Duodenal mucosa (tissue), 2 donors: Measurements from ENCODE around the gene DLK2.

ENCODE experiments used
- H3K27ac ChIP-seq: one replicate; pipeline ENCODE4 v1.7.0; 2013; ENCODE audit warnings: low read depth, low read length
- H3K27me3 ChIP-seq, 2 donors: one replicate each; pipeline ENCODE4 v1.7.0; 2013; ENCODE audit warnings: low read length in 2 of 2, control low read depth in 1 of 2; ENCODE audit not compliant: insufficient read depth in 2 of 2, control insufficient read depth in 1 of 2
- H3K36me3 ChIP-seq, 2 donors: one replicate each; pipeline ENCODE4 v1.7.0; 2013; ENCODE audit warnings: low read length in 2 of 2, control low read depth in 1 of 2; ENCODE audit not compliant: insufficient read depth in 2 of 2, control insufficient read depth in 1 of 2
- H3K4me1 ChIP-seq, 2 donors: one replicate each; pipeline ENCODE4 v1.7.0; 2013; ENCODE audit warnings: low read length in 2 of 2, control low read depth in 1 of 2; ENCODE audit not compliant: insufficient read depth in 2 of 2, control insufficient read depth in 1 of 2
- H3K4me3 ChIP-seq, 2 donors: one replicate each; pipeline ENCODE4 v1.7.0; 2013; ENCODE audit warnings: low read length in 2 of 2, low read depth in 1 of 2
- H3K9ac ChIP-seq, 2 donors: one replicate each; pipeline ENCODE4 v1.7.0; 2013; ENCODE audit warnings: low read length in 2 of 2, low read depth in 1 of 2
- H3K9me3 ChIP-seq, 2 donors: one replicate each; pipeline ENCODE4 v1.7.0; 2013; ENCODE audit warnings: low read length in 2 of 2, control low read depth in 1 of 2; ENCODE audit not compliant: control insufficient read depth in 1 of 2

Gene DLK2

DNA sequence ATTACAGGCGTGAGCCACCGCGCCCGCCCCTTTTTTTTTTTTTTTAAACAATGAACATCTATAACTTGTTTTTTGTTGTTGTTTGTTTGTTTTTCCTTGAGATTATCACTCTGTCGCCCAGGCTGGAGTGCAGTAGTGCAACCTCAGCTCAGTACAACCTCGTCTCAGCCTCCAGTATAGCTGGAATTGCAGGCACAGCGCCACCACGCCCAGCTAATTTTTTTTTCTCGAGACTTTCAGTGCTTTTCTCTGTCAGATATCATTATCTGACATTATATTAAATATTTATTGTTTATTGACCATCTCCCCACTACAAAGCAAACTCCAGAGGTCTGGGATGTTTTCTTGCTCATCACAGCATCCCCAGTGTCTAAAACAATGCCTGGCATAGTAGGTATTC is 2.3 kb upstream of the DLK2 start:
- Histone ChIP-seq H3K4me1 (peaks cover 4 to 6% of the 10 kb centered on the region in 2 donors), H3K9ac (no peak overlapping the region), H3K27me3 (peaks cover 15 to 20% of the 10 kb centered on the region in 2 donors), H3K9me3 (no peaks in the 10 kb centered on the region), H3K27ac (no peak overlapping the region), H3K4me3 (no peak overlapping the region), H3K36me3 (peaks cover 0 to 5% of the 10 kb centered on the region in 2 donors)

GRCh38 chr6:43454696-43455530 is 435 bp downstream of the DLK2 start:
- peak overlapping the region; percentile 62 to 69 for H3K4me3 ChIP-seq
- H3K27me3 ChIP-seq, result peaks cover 7 to 14% of the 10 kb centered on the region in 2 donors
- H3K9me3 ChIP-seq, result no peaks in the 10 kb centered on the region
- no peak overlapping the region for H3K27ac ChIP-seq
- H3K36me3 ChIP-seq, result peaks cover 14 to 27% of the 10 kb centered on the region in 2 donors
- H3K9ac ChIP-seq, result no peak overlapping the region
- H3K4me1 ChIP-seq, result peaks cover 4 to 6% of the 10 kb centered on the region in 2 donors

DNA sequence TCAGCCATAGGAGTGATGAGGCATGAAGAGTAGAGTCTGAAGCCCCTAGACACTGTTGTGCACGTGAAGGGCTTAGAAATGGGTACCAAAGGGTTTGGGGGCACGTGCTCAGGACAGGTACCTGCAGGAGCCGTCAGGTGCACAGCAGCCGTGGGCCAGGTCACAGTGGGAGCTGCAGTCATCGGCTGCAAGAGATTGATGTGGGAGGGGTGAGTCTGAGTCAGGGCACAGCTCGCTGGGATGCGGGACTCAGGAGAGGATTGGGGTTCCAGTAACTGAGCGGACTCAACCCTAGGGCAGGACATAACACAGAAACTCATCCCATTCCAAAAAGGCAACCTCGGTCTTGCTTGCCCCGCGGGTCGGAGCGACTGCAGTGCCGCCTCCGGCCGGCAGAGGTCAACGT is 1.1 kb downstream of the DLK2 start:
- Histone ChIP-seq H3K27me3 (peaks cover 7 to 14% of the 10 kb centered on the region in 2 donors), H3K4me3 (peak overlapping the region; percentile 62 to 69), H3K36me3 (peaks cover 15 to 33% of the 10 kb centered on the region in 2 donors), H3K27ac (no peak overlapping the region), H3K9ac (no peak overlapping the region), H3K4me1 (peaks cover 4 to 6% of the 10 kb centered on the region in 2 donors), H3K9me3 (no peaks in the 10 kb centered on the region)

DNA sequence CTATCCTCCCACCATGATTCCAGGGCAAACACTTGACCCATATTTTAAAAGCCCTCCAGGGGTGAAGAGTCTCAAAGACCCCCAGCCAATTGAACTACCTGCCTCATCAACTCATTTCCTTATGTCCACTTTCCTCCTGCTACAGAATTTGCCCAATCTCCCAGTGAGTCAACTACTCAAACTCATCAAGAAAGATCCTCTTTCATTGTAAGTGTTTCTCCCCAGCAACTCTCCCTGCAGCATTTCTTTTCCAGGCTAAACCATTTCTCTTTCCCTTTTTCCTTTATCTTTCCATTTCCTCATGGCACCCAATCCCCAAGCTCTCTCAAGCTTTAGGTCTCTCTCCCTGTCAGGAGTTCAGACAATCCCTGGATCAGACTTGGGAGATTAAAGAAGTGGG is 1.5 kb downstream of the DLK2 start:
- no peak overlapping the region for H3K9ac ChIP-seq
- no peak overlapping the region for H3K4me3 ChIP-seq
- peaks cover 7 to 14% of the 10 kb centered on the region in 2 donors for H3K27me3 ChIP-seq
- H3K36me3 ChIP-seq, result peaks cover 15 to 38% of the 10 kb centered on the region in 2 donors
- H3K4me1 ChIP-seq, result peaks cover 4 to 6% of the 10 kb centered on the region in 2 donors
- no peaks in the 10 kb centered on the region for H3K9me3 ChIP-seq
- H3K27ac ChIP-seq, result no peak overlapping the region

- no peak overlapping the region for H3K27ac ChIP-seq
Measured at GRCh38 chr6:43452896-43453295, 2.5 kb downstream of the DLK2 start.

DNA sequence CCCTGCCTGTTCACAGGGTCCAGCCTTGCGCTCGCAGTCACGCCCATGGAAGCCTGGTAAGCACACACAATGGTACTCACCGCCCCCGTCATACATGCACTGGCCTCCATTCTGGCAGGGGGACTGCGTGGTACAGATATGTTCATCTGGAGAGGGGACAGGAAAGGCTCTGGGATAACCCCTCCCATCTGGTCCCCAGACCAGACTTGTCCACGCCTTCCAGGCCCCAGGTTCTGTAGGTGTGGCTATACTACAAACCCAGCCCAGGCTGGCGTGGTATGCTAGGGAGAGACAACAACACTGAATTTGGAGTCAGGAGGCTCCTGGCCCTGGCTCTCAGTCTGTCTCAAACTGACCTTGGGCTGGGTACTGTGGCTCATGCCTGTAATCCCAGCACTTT is 3.4 kb downstream of the DLK2 start:
- Histone ChIP-seq H3K4me1 (peaks cover 4 to 6% of the 10 kb centered on the region in 2 donors), H3K9ac (no peak overlapping the region), H3K4me3 (no peak overlapping the region), H3K27ac (no peak overlapping the region), H3K36me3 (peaks cover 24 to 57% of the 10 kb centered on the region in 2 donors), H3K27me3 (peaks cover 7 to 14% of the 10 kb centered on the region in 2 donors), H3K9me3 (no peaks in the 10 kb centered on the region)

More at GRCh38 chr6:43452896-43453295, 2.5 kb downstream of the DLK2 start:
- H3K4me3 ChIP-seq, result no peak overlapping the region
- peaks cover 20 to 47% of the 10 kb centered on the region in 2 donors for H3K36me3 ChIP-seq
- H3K9ac ChIP-seq, result no peak overlapping the region
- H3K9me3 ChIP-seq, result no peaks in the 10 kb centered on the region
- H3K4me1 ChIP-seq, result peaks cover 4 to 6% of the 10 kb centered on the region in 2 donors
- H3K27me3 ChIP-seq, result peaks cover 7 to 14% of the 10 kb centered on the region in 2 donors

GRCh38 chr6:43451348-43451747 is 4.0 kb downstream of the DLK2 start:
- Histone ChIP-seq H3K9me3 (no peaks in the 10 kb centered on the region), H3K9ac (no peak overlapping the region), H3K4me1 (peaks cover 4 to 6% of the 10 kb centered on the region in 2 donors), H3K27ac (no peak overlapping the region), H3K27me3 (peaks cover 3 to 8% of the 10 kb centered on the region in 2 donors), H3K36me3 (peaks cover 24 to 59% of the 10 kb centered on the region in 2 donors), H3K4me3 (no peak overlapping the region)

- Histone ChIP-seq H3K27ac (no peak overlapping the region), H3K4me1 (peaks cover 1 to 4% of the 10 kb centered on the region in 2 donors), H3K27me3 (peaks cover 0 to 2% of the 10 kb centered on the region in 2 donors), H3K9ac (no peak overlapping the region), H3K4me3 (no peak overlapping the region), H3K9me3 (no peaks in the 10 kb centered on the region), H3K36me3 (peaks cover 24 to 66% of the 10 kb centered on the region in 2 donors)
Measured at GRCh38 chr6:43450699-43451131, 4.6 kb downstream of the DLK2 start.

GRCh38 chr6:43448916-43449315 is 6.4 kb downstream of the DLK2 start:
- H3K27ac ChIP-seq, result no peak overlapping the region
- H3K9ac ChIP-seq, result no peak overlapping the region
- H3K4me1 ChIP-seq, result no peaks in the 10 kb centered on the region
- peaks cover 38 to 84% of the 10 kb centered on the region in 2 donors for H3K36me3 ChIP-seq
- no peaks in the 10 kb centered on the region for H3K9me3 ChIP-seq
- H3K4me3 ChIP-seq, result no peak overlapping the region
- no peaks in the 10 kb centered on the region for H3K27me3 ChIP-seq

DNA sequence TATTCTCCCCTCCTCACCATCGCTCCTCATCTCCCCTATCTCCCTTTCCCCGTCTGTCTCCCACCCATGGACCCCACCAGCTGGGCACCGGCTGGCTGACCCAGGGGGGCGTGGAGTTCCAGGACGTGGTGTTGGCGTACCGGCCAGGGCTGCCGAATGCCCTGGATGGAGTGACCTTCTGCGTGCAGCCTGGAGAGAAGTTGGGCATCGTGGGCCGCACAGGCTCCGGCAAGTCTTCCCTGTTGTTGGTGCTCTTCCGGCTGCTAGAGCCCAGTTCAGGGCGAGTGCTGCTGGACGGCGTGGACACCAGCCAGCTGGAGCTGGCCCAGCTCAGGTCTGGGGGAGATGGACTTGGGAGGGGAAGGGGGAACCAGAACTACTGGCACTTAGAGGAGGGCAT is 7.7 kb downstream of the DLK2 start:
- Histone ChIP-seq H3K4me3 (no peak overlapping the region), H3K9me3 (no peaks in the 10 kb centered on the region), H3K4me1 (no peaks in the 10 kb centered on the region), H3K36me3 (peaks cover 41 to 92% of the 10 kb centered on the region in 2 donors), H3K27me3 (no peaks in the 10 kb centered on the region), H3K27ac (no peak overlapping the region), H3K9ac (no peak overlapping the region)
